Colonic mucosa (tissue), 4 donors: ENCODE measurements around the gene CCNY. TPM values are rescaled to one million over a fixed set of nuclear protein-coding genes. Genes with fewer than 3 reads are reported as not detected.

Experiments
- DNase-seq: peaks from one replicate; pipeline ENCODE4 v3.0.0-alpha.2; 2020
- H3K27ac ChIP-seq: fragments of 200-600 bp; one replicate; pipeline ENCODE4 v1.8.0; 2021
- H3K27me3 ChIP-seq: fragments of 200-600 bp; one replicate; pipeline ENCODE4 v1.8.0; 2021
- H3K36me3 ChIP-seq: fragments of 200-600 bp; one replicate; pipeline ENCODE4 v1.8.0; 2021
- H3K4me1 ChIP-seq: fragments of 200-600 bp; one replicate; pipeline ENCODE4 v1.8.0; 2021; ENCODE audit warnings: mild to moderate bottlenecking
- H3K4me3 ChIP-seq: fragments of 200-600 bp; one replicate; pipeline ENCODE4 v1.8.0; 2021
- H3K9ac ChIP-seq, 2 donors: one replicate each; pipeline ENCODE4 v1.7.0; 2013; ENCODE audit warnings: control low read depth in 2 of 2, low read depth in 2 of 2, low read length in 2 of 2
- H3K9me3 ChIP-seq: fragments of 200-600 bp; one replicate; pipeline ENCODE4 v1.8.0; 2021
- CTCF ChIP-seq: fragments of 200-600 bp; IDR thresholded peaks from one replicate; pipeline ENCODE4 v1.8.0; 2022; ENCODE audit warnings: antibody characterized with exemption, mild to moderate bottlenecking
- intact Hi-C: fragments of 100-400 bp; cut with DNase I; formaldehyde crosslinking; loops from one replicate; pipeline ENCODE4 v1.14.1; 2022
- total RNA-seq, 2 donors: library from RNA; stranded (reverse); fragmentation: NEBNext Ultra II Directional in 1 of 2; extraction: Animal tissue kit (Norgen Biotek cat#: 25700) in 1 of 2; gene quantifications; one replicate each; pipeline ENCODE4 v1.2.1, GENCODE V29; 2021
- donor health status: healthy.
- donor health status: DM: no; HTN: no; CAD: no.
- donor health status: DM: no; HTN: no; CAD: no.

The CCNY gene
- total RNA-seq, 2 donors from 2014 or later = 43.5 to 68.6 TPM

GRCh38 chr10:35341521-35341920, 5.2 kb downstream of the CCNY start:
- no peak overlapping the region for H3K4me3 ChIP-seq
- H3K9ac ChIP-seq = no peak overlapping the region
- intact Hi-C loops = no loop called here
- no peaks in the 10 kb centered on the region for H3K36me3 ChIP-seq
- no peaks in the 10 kb centered on the region for H3K27me3 ChIP-seq
- peaks cover 3% of the 10 kb centered on the region for H3K4me1 ChIP-seq
- no peak overlapping the region for H3K27ac ChIP-seq
- no peak for DNase-seq
- no peak for TF ChIP-seq CTCF
- no peaks in the 10 kb centered on the region for H3K9me3 ChIP-seq

- intact Hi-C loops = no loop called here
- H3K9ac ChIP-seq = no peak overlapping the region
- H3K4me1 ChIP-seq = peaks cover 3% of the 10 kb centered on the region
- no peak overlapping the region for H3K4me3 ChIP-seq
- H3K27ac ChIP-seq = no peak overlapping the region
- no peaks in the 10 kb centered on the region for H3K36me3 ChIP-seq
- no peak for TF ChIP-seq CTCF
- H3K9me3 ChIP-seq = no peaks in the 10 kb centered on the region
- no peaks in the 10 kb centered on the region for H3K27me3 ChIP-seq
- DNase-seq = no peak
These were observed 6.0 kb downstream of the CCNY start for GRCh38 chr10:35342183-35342753.

GRCh38 chr10:35343739-35344138, 7.4 kb downstream of the CCNY start:
- no peak overlapping the region for H3K9ac ChIP-seq
- H3K4me3 ChIP-seq = no peak overlapping the region
- no peaks in the 10 kb centered on the region for H3K27me3 ChIP-seq
- H3K27ac ChIP-seq = no peak overlapping the region
- H3K4me1 ChIP-seq = no peaks in the 10 kb centered on the region
- no peaks in the 10 kb centered on the region for H3K36me3 ChIP-seq
- intact Hi-C loops = no loop called here
- no peaks in the 10 kb centered on the region for H3K9me3 ChIP-seq
- no peak for DNase-seq
- TF ChIP-seq CTCF = no peak

GRCh38 chr10:35345383-35345742, 9.1 kb downstream of the CCNY start:
- intact Hi-C loops = no loop called here
- Histone ChIP-seq H3K36me3 (no peaks in the 10 kb centered on the region), H3K4me1 (no peaks in the 10 kb centered on the region), H3K9ac (no peak overlapping the region), H3K27me3 (no peaks in the 10 kb centered on the region), H3K9me3 (no peaks in the 10 kb centered on the region), H3K27ac (no peak overlapping the region), H3K4me3 (no peak overlapping the region)
- TF ChIP-seq CTCF = no peak
- no peak for DNase-seq

GRCh38 chr10:35346248-35346647, 9.9 kb downstream of the CCNY start:
- Histone ChIP-seq H3K27me3 (no peaks in the 10 kb centered on the region), H3K9me3 (no peaks in the 10 kb centered on the region), H3K4me1 (no peaks in the 10 kb centered on the region), H3K27ac (no peak overlapping the region), H3K9ac (no peak overlapping the region), H3K4me3 (no peak overlapping the region), H3K36me3 (no peaks in the 10 kb centered on the region)
- TF ChIP-seq CTCF = no peak
- DNase-seq = no peak
- intact Hi-C loops = no loop called here
